IMR-90 (cell line): ENCODE measurements around the gene DRAXIN.

Source experiments
- BHLHE40 ChIP-seq: fragments of 150-350 bp; IDR thresholded peaks from 2 replicates; pipeline ENCODE4 v1.6.1; 2016; ENCODE audit warnings: mild to moderate bottlenecking, low read depth, low read length
- CEBPB ChIP-seq: IDR thresholded peaks from 2 replicates; pipeline ENCODE4 v1.6.1; 2012; ENCODE audit warnings: low read depth, low read length, improper control_type of control experiment
- MAZ ChIP-seq: IDR thresholded peaks from 2 replicates; pipeline ENCODE4 v1.6.1; 2012; ENCODE audit warnings: low read depth, mild to moderate bottlenecking, low read length, improper control_type of control experiment, moderate library complexity, borderline replicate concordance
- MXI1 ChIP-seq: IDR thresholded peaks from 2 replicates; pipeline ENCODE4 v1.6.1; 2012; ENCODE audit warnings: low read depth, mild to moderate bottlenecking, low read length, moderate library complexity, borderline replicate concordance
- POLR2A ChIP-seq: IDR thresholded peaks from 2 replicates; pipeline ENCODE4 v1.6.1; 2012; ENCODE audit warnings: mild to moderate bottlenecking, low read depth, low read length
- RCOR1 ChIP-seq: IDR thresholded peaks from 2 replicates; pipeline ENCODE4 v1.6.1; 2012; ENCODE audit warnings: mild to moderate bottlenecking, low read length, improper control_type of control experiment; ENCODE audit not compliant: insufficient replicate concordance
- RFX5 ChIP-seq: IDR thresholded peaks from 2 replicates; pipeline ENCODE4 v1.8.0; 2012; ENCODE audit warnings: low read depth, mild to moderate bottlenecking, low read length, moderate library complexity
- SMC3 ChIP-seq: fragments of 150-350 bp; IDR thresholded peaks from 2 replicates; pipeline ENCODE4 v1.6.1; 2016; ENCODE audit warnings: low read depth, mild to moderate bottlenecking, antibody characterized with exemption, low read length, moderate library complexity
- TF ChIP-seq, protein P1 (sequence below): conservative IDR thresholded peaks from 2 replicates; pipeline ENCODE4 v1.5.1; 2012; ENCODE audit warnings: mild to moderate bottlenecking, low read depth, low read length, improper control_type of control experiment
- TF ChIP-seq, protein P2 (sequence below): fragments of 150-350 bp; IDR thresholded peaks from 2 replicates; pipeline ENCODE4 v1.6.1; 2017; ENCODE audit warnings: mild to moderate bottlenecking, antibody characterized with exemption, low read length, low read depth

DNA sequence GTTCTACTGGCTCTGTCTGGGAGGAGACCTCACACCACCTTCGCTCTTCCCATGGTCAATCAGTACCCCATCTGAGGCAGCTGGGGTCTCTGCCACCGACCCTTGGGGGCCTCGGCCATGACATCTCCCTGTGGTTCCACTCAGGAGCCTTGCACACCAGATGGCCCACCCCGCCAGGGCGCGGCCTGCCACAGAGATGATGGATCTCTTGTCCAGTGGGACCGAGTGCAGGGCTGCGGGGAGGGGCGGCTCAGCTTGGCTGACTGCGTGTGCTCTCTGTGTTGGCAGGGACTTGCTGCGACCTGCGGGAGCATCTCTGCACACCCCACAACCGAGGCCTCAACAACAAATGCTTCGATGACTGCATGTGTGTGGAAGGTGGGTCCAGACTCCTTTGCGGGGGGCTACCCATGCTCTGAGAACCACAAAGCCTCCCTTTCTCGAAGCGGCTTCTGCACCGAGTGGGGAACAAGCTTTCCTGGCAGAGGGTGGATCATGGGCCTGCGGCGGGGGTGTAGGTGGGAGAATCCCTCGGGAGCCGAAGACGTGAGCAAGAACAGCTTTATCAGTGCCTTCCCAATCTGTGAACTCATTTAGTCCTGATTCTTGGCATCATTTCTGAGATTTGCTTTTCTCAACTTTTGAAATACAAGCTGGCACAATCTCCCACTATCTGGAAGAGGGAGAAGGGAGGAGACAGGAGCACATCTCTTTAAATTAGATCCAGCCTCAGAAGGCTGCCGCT, 23.5 kb downstream of the DRAXIN start:
- TF ChIP-seq, protein P1, sequence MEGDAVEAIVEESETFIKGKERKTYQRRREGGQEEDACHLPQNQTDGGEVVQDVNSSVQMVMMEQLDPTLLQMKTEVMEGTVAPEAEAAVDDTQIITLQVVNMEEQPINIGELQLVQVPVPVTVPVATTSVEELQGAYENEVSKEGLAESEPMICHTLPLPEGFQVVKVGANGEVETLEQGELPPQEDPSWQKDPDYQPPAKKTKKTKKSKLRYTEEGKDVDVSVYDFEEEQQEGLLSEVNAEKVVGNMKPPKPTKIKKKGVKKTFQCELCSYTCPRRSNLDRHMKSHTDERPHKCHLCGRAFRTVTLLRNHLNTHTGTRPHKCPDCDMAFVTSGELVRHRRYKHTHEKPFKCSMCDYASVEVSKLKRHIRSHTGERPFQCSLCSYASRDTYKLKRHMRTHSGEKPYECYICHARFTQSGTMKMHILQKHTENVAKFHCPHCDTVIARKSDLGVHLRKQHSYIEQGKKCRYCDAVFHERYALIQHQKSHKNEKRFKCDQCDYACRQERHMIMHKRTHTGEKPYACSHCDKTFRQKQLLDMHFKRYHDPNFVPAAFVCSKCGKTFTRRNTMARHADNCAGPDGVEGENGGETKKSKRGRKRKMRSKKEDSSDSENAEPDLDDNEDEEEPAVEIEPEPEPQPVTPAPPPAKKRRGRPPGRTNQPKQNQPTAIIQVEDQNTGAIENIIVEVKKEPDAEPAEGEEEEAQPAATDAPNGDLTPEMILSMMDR, result no peak
- TF ChIP-seq POLR2A (no peak), RCOR1 (no peak), MAZ (no peak), SMC3 (no peak), RFX5 (no peak), BHLHE40 (no peak), MXI1 (no peak), CEBPB (no peak)
- TF ChIP-seq, protein P2, sequence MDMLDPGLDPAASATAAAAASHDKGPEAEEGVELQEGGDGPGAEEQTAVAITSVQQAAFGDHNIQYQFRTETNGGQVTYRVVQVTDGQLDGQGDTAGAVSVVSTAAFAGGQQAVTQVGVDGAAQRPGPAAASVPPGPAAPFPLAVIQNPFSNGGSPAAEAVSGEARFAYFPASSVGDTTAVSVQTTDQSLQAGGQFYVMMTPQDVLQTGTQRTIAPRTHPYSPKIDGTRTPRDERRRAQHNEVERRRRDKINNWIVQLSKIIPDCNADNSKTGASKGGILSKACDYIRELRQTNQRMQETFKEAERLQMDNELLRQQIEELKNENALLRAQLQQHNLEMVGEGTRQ, result no peak
